Kidney epithelial cell (primary cell): Measurements from ENCODE around the gene PRKX. TPM values are rescaled to one million over a fixed set of nuclear protein-coding genes. Genes with fewer than 3 reads are reported as not detected.
"Not testable (repeated sequence)": the region's sequence is repeated elsewhere in the genome, so short reads cannot be mapped to it uniquely, and the experiment has no call there.

Source experiments
- DNase-seq: peaks from one replicate; pipeline ENCODE4 v3.0.0-alpha.2; 2010; ENCODE audit warnings: low read depth
- H3K27me3 ChIP-seq: 2 replicates; pipeline ENCODE4 v1.6.0; 2011; ENCODE audit warnings: low read length; ENCODE audit not compliant: control insufficient read depth, insufficient read depth
- H3K36me3 ChIP-seq: 2 replicates; pipeline ENCODE4 v1.5.1; 2011; ENCODE audit warnings: low read length; ENCODE audit not compliant: control insufficient read depth, insufficient read depth
- H3K4me3 ChIP-seq: 2 replicates; pipeline ENCODE4 v1.5.1; 2011; ENCODE audit warnings: low read depth, mild to moderate bottlenecking, control low read depth, low read length
- CTCF ChIP-seq: IDR thresholded peaks from 2 replicates; pipeline ENCODE4 v1.5.1; 2011; ENCODE audit warnings: mild to moderate bottlenecking, moderate library complexity, low read length, control low read depth, inconsistent platforms; ENCODE audit not compliant: insufficient read depth, poor library complexity, severe bottlenecking
- total RNA-seq: library from RNA; depleted of rRNA; stranded (reverse); fragments of >200 nt; gene quantifications from 2 replicates; pipeline ENCODE4 v1.2.3, GENCODE V29; 2015

PRKX gene
- 20.1 and 34.0 TPM in 2 replicates for total RNA-seq

DNA sequence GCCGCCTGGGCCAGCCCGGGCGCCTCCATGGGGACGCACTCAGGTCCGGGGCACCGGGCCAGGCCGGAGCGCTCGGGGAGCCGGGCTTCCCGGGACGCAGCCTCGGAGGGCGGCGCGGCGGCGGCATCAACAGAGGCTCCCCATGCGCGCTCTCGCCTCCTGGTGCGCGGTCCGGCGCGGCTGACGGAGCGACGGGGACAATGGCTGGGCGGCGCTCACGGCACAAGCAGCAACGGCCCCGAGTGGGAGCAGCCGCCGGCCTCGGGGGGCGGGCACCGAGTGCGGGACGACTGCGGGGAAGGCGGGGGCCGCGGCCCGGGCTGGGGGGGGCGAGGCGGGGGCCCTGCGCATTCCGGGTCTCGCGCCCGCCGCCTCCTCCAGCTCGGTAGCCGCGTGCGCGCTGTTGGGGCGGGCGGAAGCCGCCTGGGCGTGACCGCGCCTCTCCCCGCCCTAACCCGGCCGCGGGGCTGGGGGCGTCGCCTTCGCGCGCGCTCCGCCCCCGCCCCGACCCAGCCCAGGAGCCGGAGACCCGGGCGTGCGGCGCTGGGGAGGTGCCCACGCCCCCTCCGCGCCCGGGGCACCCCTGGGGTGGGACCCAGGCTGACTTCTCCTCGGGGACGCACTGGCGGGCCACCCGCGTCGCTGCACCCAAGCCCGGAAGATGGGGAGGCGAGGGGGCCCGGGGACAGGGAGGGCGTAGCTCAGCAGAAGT, at the start of gene PRKX:
Gene PRKX, minus strand, starts transcription at position 425 of the 712 bp plus-strand sequence. Its CDS starts 396 bp downstream, at position 29.
- no peaks in the 10 kb centered on the region for H3K36me3 ChIP-seq
- peak within 1 kb of the TSS; percentile 91 for H3K4me3 ChIP-seq
- H3K27me3 ChIP-seq, result no peaks in the 10 kb centered on the region
- TF ChIP-seq CTCF, result no peak
- DNase-seq, result no peak

GRCh38 chrX:3763111-3763510, 49.7 kb upstream of the PRKX start:
- TF ChIP-seq CTCF, result no peak
- no peak for DNase-seq
- Histone ChIP-seq H3K4me3 (no peak overlapping the region), H3K27me3 (no peaks in the 10 kb centered on the region), H3K36me3 (no peaks in the 10 kb centered on the region)

GRCh38 chrX:3757510-3758025, 44.1 kb upstream of the PRKX start:
- no peak for DNase-seq
- Histone ChIP-seq H3K27me3 (no peaks in the 10 kb centered on the region), H3K36me3 (no peaks in the 10 kb centered on the region), H3K4me3 (no peak overlapping the region)
- TF ChIP-seq CTCF, result no peak

DNA sequence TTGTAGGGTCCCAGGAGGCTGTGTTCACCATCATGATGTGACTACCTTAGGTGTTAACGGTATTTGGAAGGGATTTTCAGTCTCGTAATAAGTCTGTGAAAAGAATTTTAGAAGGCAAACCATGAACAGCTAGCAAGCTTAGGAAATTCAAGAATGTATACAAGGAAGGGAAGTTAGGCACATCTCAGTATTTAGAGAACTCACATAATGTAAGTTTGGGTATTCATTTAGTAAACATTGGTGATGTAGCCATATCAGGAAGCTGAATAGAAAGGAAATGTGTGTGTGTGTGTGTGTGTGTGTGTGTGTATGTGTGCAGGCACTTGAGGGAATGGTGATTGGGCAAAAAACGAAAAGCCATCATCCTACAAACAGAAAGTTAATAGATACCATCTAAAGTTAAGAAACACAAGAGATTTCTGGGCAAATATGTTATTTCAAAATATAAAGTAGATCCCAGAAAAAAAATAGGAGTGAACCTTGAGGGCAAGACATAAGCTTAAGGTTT, 34.7 kb upstream of the PRKX start:
- no peak overlapping the region for H3K4me3 ChIP-seq
- no peak for TF ChIP-seq CTCF
- no peak for DNase-seq
- no peaks in the 10 kb centered on the region for H3K36me3 ChIP-seq
- no peaks in the 10 kb centered on the region for H3K27me3 ChIP-seq

GRCh38 chrX:3743801-3744439, 30.5 kb upstream of the PRKX start:
- no peak overlapping the region for H3K4me3 ChIP-seq
- TF ChIP-seq CTCF, result no peak
- H3K27me3 ChIP-seq, result no peaks in the 10 kb centered on the region
- no peak for DNase-seq
- H3K36me3 ChIP-seq, result no peaks in the 10 kb centered on the region

- not testable (repeated sequence) for H3K36me3 ChIP-seq, H3K27me3 ChIP-seq, DNase-seq, H3K4me3 ChIP-seq
Measured at GRCh38 chrX:3740946-3741345, 27.5 kb upstream of the PRKX start.
